Prostate gland (tissue), 2 donors: ENCODE measurements around the gene PRKD1.

ENCODE experiments used
- CTCF ChIP-seq, 4 experiments: fragments of 200-600 bp in 2 of 4; fragments of 450-650 bp in 2 of 4; sonication (generic) in 2 of 4; IDR thresholded peaks; 1 replicate in 3 of 4; 2 replicates in 1 of 4; pipeline ENCODE4 v1.5.1; 2016 to 2019; ENCODE audit warnings: antibody characterized with exemption in 4 of 4, mild to moderate bottlenecking in 2 of 4, moderate library complexity in 2 of 4
- POLR2AphosphoS5 ChIP-seq: sonication (generic); formaldehyde crosslinking; IDR thresholded peaks from one replicate; pipeline ENCODE4 v1.6.1; 2017; ENCODE audit warnings: antibody characterized with exemption

GRCh38 chr14:29636870-29637269, 290.8 kb downstream of the PRKD1 start:
- TF ChIP-seq CTCF (IDR thresholded peaks at IDR 0.05) (no peak), POLR2AphosphoS5 (no peak)
